GM23248 (cell line): ENCODE results near the gene DAG1. TPM values are rescaled to one million over a fixed set of nuclear protein-coding genes. Genes with fewer than 3 reads are reported as not detected.

Experiments
- DNase-seq: peaks from one replicate; pipeline ENCODE4 v3.0.0-alpha.2; 2015
- H2AFZ ChIP-seq: fragments of 200-600 bp; sonication (generic); 2 replicates; pipeline ENCODE4 v1.6.1; 2016; ENCODE audit warnings: antibody characterized with exemption
- H3F3A ChIP-seq: fragments of 200-600 bp; sonication (generic); 2 replicates; pipeline ENCODE4 v1.6.1; 2016; ENCODE audit warnings: mild to moderate bottlenecking, antibody characterized with exemption, mixed run types; ENCODE audit not compliant: insufficient read depth
- H3K27ac ChIP-seq: fragments of 200-600 bp; sonication (generic); 2 replicates; pipeline ENCODE4 v1.5.1; 2016; ENCODE audit warnings: mild to moderate bottlenecking
- H3K27me3 ChIP-seq: fragments of 200-600 bp; sonication (generic); replicated peaks from 2 replicates; pipeline ENCODE4 v1.6.1; 2016; ENCODE audit warnings: mild to moderate bottlenecking; ENCODE audit not compliant: insufficient read depth
- H3K36me3 ChIP-seq: fragments of 200-600 bp; sonication (generic); 2 replicates; pipeline ENCODE4 v1.6.1; 2016; ENCODE audit warnings: low read depth, mild to moderate bottlenecking
- H3K4me1 ChIP-seq: fragments of 200-600 bp; sonication (generic); 2 replicates; pipeline ENCODE4 v1.6.1; 2016; ENCODE audit warnings: mild to moderate bottlenecking; ENCODE audit not compliant: insufficient read depth
- H3K4me2 ChIP-seq: fragments of 200-600 bp; sonication (generic); one replicate; pipeline ENCODE4 v1.6.1; 2016; ENCODE audit warnings: mild to moderate bottlenecking; ENCODE audit not compliant: unreplicated experiment
- H3K4me3 ChIP-seq: fragments of 200-600 bp; sonication (generic); 2 replicates; pipeline ENCODE4 v1.5.1; 2016; ENCODE audit warnings: mild to moderate bottlenecking
- H3K79me2 ChIP-seq: fragments of 200-600 bp; sonication (generic); 2 replicates; pipeline ENCODE4 v1.6.1; 2016; ENCODE audit warnings: mild to moderate bottlenecking; ENCODE audit not compliant: insufficient read depth
- H3K9ac ChIP-seq: fragments of 200-600 bp; sonication (generic); 2 replicates; pipeline ENCODE4 v1.6.1; 2016; ENCODE audit warnings: mild to moderate bottlenecking
- H3K9me2 ChIP-seq: fragments of 200-600 bp; sonication (generic); 2 replicates; pipeline ENCODE4 v1.6.1; 2016; ENCODE audit warnings: mixed run types, mild to moderate bottlenecking, moderate library complexity; ENCODE audit not compliant: insufficient read depth
- H3K9me3 ChIP-seq: fragments of 200-600 bp; sonication (generic); one replicate; pipeline ENCODE4 v1.6.1; 2017; ENCODE audit warnings: low read depth
- H4K20me1 ChIP-seq: fragments of 200-600 bp; sonication (generic); 2 replicates; pipeline ENCODE4 v1.6.0; 2016; ENCODE audit not compliant: insufficient read depth
- EZH2 ChIP-seq: fragments of 200-600 bp; sonication (generic); IDR thresholded peaks from 2 replicates; pipeline ENCODE4 v1.6.1; 2018; ENCODE audit warnings: antibody characterized with exemption, mild to moderate bottlenecking; ENCODE audit not compliant: insufficient read depth, poor library complexity, severe bottlenecking
- EZH2phosphoT487 ChIP-seq: fragments of 200-600 bp; sonication (generic); IDR thresholded peaks from 2 replicates; pipeline ENCODE4 v1.6.1; 2018; ENCODE audit warnings: antibody characterized with exemption, moderate library complexity, mild to moderate bottlenecking, low read depth; ENCODE audit not compliant: insufficient read depth
- WGBS, 2 experiments: methylation state at CpG; one replicate each; pipeline ENCODE4 v1.1.6; 2015 to 2017; ENCODE audit warnings: low lambda C conversion rate in 2 of 2, low coverage in 1 of 2; ENCODE audit errors: missing lambda C conversion rate in 2 of 2; 5-methylcytosine and 5-hydroxymethylcytosine counted together
- in situ Hi-C: fragments of 300-500 bp; cut with MboI; formaldehyde crosslinking; loops from 2 replicates; pipeline ENCODE4 v1.15.0; 2020
- polyA plus RNA-seq: library from polyadenylated mRNA; unstranded; fragments of >200 nt; fragmentation: Nextera tagmentation; extraction: Ambion mirVana; gene quantifications from 2 replicates; pipeline ENCODE4 v1.2.1, GENCODE V29; 2016
- total RNA-seq: library from RNA; depleted of rRNA; stranded (reverse); fragments of >200 nt; shearing (Covaris generic); gene quantifications from 2 replicates; pipeline ENCODE4 v1.2.3, GENCODE V29; 2014

DAG1 gene
- total and polyA plus RNA-seq, 2 experiments from 2014 or later = 43.0 to 90.2 TPM

GRCh38 chr3:49513494-49514124 is 43.5 kb downstream of the DAG1 start:
- H3K79me2 ChIP-seq = no peaks in the 10 kb centered on the region
- no peak overlapping the region for H3K4me3 ChIP-seq
- H4K20me1 ChIP-seq = no peaks in the 10 kb centered on the region
- H3K27ac ChIP-seq = no peak overlapping the region
- in situ Hi-C loops = no loop called here
- H3K4me2 ChIP-seq = no peak overlapping the region
- H3K9ac ChIP-seq = no peak overlapping the region
- TF ChIP-seq EZH2 = no peak
- no peak for TF ChIP-seq EZH2phosphoT487
- no peaks in the 10 kb centered on the region for H3K9me2 ChIP-seq
- no peaks in the 10 kb centered on the region for H3K4me1 ChIP-seq
- H2AFZ ChIP-seq = no peak overlapping the region
- no peak for DNase-seq
- no peaks in the 10 kb centered on the region for H3K27me3 ChIP-seq
- H3K9me3 ChIP-seq = no peaks in the 10 kb centered on the region
- H3F3A ChIP-seq = no peaks in the 10 kb centered on the region
- WGBS, 2 experiments = 77 to 78% methylated on average over 4 of the region's 4 CpGs
- H3K36me3 ChIP-seq = peaks cover 4% of the 10 kb centered on the region; the same call in 1 of the 2 replicates

- WGBS, 2 experiments = 89 to 93% methylated on average over 3 of the region's 3 CpGs
- Histone ChIP-seq H3K4me1 (no peaks in the 10 kb centered on the region), H3K36me3 (no peaks in the 10 kb centered on the region), H3K4me3 (no peak overlapping the region), H3K27me3 (no peaks in the 10 kb centered on the region), H3K27ac (no peak overlapping the region), H3K9ac (no peak overlapping the region), H3K4me2 (no peak overlapping the region), H4K20me1 (no peaks in the 10 kb centered on the region), H3K9me3 (no peaks in the 10 kb centered on the region), H2AFZ (no peak overlapping the region), H3K9me2 (no peaks in the 10 kb centered on the region), H3K79me2 (no peaks in the 10 kb centered on the region), H3F3A (no peaks in the 10 kb centered on the region)
- TF ChIP-seq EZH2phosphoT487 (no peak), EZH2 (no peak)
- DNase-seq = no peak
- in situ Hi-C loops = no loop called here
Measured at GRCh38 chr3:49518016-49518415, 47.9 kb downstream of the DAG1 start.

- Histone ChIP-seq H3K9me3 (no peaks in the 10 kb centered on the region), H3F3A (no peaks in the 10 kb centered on the region), H3K27ac (no peak overlapping the region), H3K4me3 (no peak overlapping the region), H2AFZ (no peak overlapping the region), H3K9me2 (no peaks in the 10 kb centered on the region), H3K27me3 (no peaks in the 10 kb centered on the region), H3K4me1 (no peaks in the 10 kb centered on the region), H4K20me1 (no peaks in the 10 kb centered on the region), H3K36me3 (no peaks in the 10 kb centered on the region), H3K9ac (no peak overlapping the region), H3K79me2 (no peaks in the 10 kb centered on the region), H3K4me2 (no peak overlapping the region)
- DNase-seq = no peak
- in situ Hi-C loops = no loop called here
- 90 to 98% methylated on average over 5 of the region's 5 CpGs for WGBS, 2 experiments
- TF ChIP-seq EZH2phosphoT487 (no peak), EZH2 (no peak)
Measured at GRCh38 chr3:49518441-49518840, 48.4 kb downstream of the DAG1 start.

- no peaks in the 10 kb centered on the region for H3F3A ChIP-seq
- H3K9ac ChIP-seq = no peak overlapping the region
- H3K9me3 ChIP-seq = no peaks in the 10 kb centered on the region
- DNase-seq = no peak
- no peaks in the 10 kb centered on the region for H4K20me1 ChIP-seq
- TF ChIP-seq EZH2phosphoT487 (no peak), EZH2 (no peak)
- no peaks in the 10 kb centered on the region for H3K27me3 ChIP-seq
- H3K9me2 ChIP-seq = no peaks in the 10 kb centered on the region
- no peak overlapping the region for H2AFZ ChIP-seq
- 76 to 80% methylated on average over 6 of the region's 6 CpGs for WGBS, 2 experiments
- in situ Hi-C loops = no loop called here
- no peaks in the 10 kb centered on the region for H3K79me2 ChIP-seq
- no peak overlapping the region for H3K4me2 ChIP-seq
- no peaks in the 10 kb centered on the region for H3K4me1 ChIP-seq
- no peaks in the 10 kb centered on the region for H3K36me3 ChIP-seq
- no peak overlapping the region for H3K27ac ChIP-seq
- H3K4me3 ChIP-seq = no peak overlapping the region
Measured at GRCh38 chr3:49519296-49519695, 49.2 kb downstream of the DAG1 start.

- in situ Hi-C loops = no loop called here
- no peak overlapping the region for H3K9ac ChIP-seq
- no peaks in the 10 kb centered on the region for H3K9me2 ChIP-seq
- no peak overlapping the region for H2AFZ ChIP-seq
- H3K9me3 ChIP-seq = no peaks in the 10 kb centered on the region
- TF ChIP-seq EZH2phosphoT487 (no peak), EZH2 (no peak)
- H3K4me1 ChIP-seq = no peaks in the 10 kb centered on the region
- H3K36me3 ChIP-seq = no peaks in the 10 kb centered on the region
- H3F3A ChIP-seq = no peaks in the 10 kb centered on the region
- no peak overlapping the region for H3K4me3 ChIP-seq
- 78 to 83% methylated on average over 2 of the region's 2 CpGs for WGBS, 2 experiments
- no peak overlapping the region for H3K4me2 ChIP-seq
- no peaks in the 10 kb centered on the region for H3K79me2 ChIP-seq
- DNase-seq = no peak
- H4K20me1 ChIP-seq = no peaks in the 10 kb centered on the region
- no peak overlapping the region for H3K27ac ChIP-seq
- no peaks in the 10 kb centered on the region for H3K27me3 ChIP-seq
Measured at GRCh38 chr3:49519916-49520385, 49.9 kb downstream of the DAG1 start.
